Left ventricle myocardium inferior (tissue), 1 donor: ENCODE data around the gene CPO. TPM values are rescaled to one million over a fixed set of nuclear protein-coding genes. Genes with fewer than 3 reads are reported as not detected.

Source experiments
- DNase-seq: peaks from one replicate; pipeline ENCODE4 v3.0.0-alpha.2; 2020
- H3K27ac ChIP-seq: fragments of 200-600 bp; replicated peaks from 2 replicates; pipeline ENCODE4 v1.8.0; 2021
- H3K27me3 ChIP-seq: fragments of 200-600 bp; 2 replicates; pipeline ENCODE4 v1.8.0; 2021; ENCODE audit warnings: low read depth
- H3K36me3 ChIP-seq: fragments of 200-600 bp; 2 replicates; pipeline ENCODE4 v1.8.0; 2021
- H3K4me1 ChIP-seq: fragments of 200-600 bp; 2 replicates; pipeline ENCODE4 v1.8.0; 2021
- H3K4me3 ChIP-seq: fragments of 200-600 bp; 2 replicates; pipeline ENCODE4 v1.8.0; 2021; ENCODE audit warnings: mild to moderate bottlenecking, moderate library complexity
- H3K9me3 ChIP-seq: fragments of 200-600 bp; replicated peaks from 2 replicates; pipeline ENCODE4 v1.8.0; 2021
- CTCF ChIP-seq: fragments of 200-600 bp; IDR thresholded peaks from 2 replicates; pipeline ENCODE4 v1.8.0; 2021; ENCODE audit warnings: antibody characterized with exemption, mild to moderate bottlenecking, borderline replicate concordance
- intact Hi-C: fragments of 100-400 bp; cut with micrococcal nuclease; formaldehyde crosslinking; loops from one replicate; pipeline ENCODE4 v1.11.0; 2022
- total RNA-seq: library from RNA; stranded (reverse); fragmentation: NEBNext Ultra II Directional; extraction: Animal tissue kit (Norgen Biotek cat#: 25700); gene quantifications from one replicate; pipeline ENCODE4 v1.2.1, GENCODE V29; 2021
- donor health status: DM: no; HTN: yes; CAD: no; lungs with severe emphysema.

Gene CPO
- total RNA-seq, 1 donor from 2014 or later, result 0.25 TPM

DNA sequence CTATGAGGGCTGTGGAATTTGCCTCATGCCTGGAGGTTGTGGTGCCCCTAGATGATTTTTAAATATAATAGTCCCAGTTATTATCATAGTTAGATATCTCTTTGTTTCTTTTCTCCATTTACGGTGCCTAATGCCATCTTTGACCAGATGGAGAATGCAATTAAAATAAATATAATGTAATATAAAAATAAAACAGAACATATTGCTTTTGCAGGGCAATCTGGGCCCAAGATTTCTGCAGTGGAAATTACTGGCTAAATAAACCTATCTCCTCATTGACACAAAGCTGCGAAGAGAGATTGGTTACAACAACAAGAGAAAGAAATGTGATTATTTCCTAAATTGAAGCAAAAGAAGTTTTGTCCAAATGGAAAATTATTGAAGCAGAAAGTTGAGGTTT lies 51.8 kb downstream of the CPO start:
- no peaks in the 10 kb centered on the region for H3K36me3 ChIP-seq
- no peak overlapping the region for H3K4me3 ChIP-seq
- H3K9me3 ChIP-seq, result no peaks in the 10 kb centered on the region
- intact Hi-C loops, result no loop called here
- peaks cover 5% of the 10 kb centered on the region for H3K4me1 ChIP-seq
- no peak for TF ChIP-seq CTCF
- H3K27me3 ChIP-seq, result no peaks in the 10 kb centered on the region
- no peak overlapping the region for H3K27ac ChIP-seq
- no peak for DNase-seq

GRCh38 chr2:206993396-206993911 lies 54.1 kb downstream of the CPO start:
- intact Hi-C loops, result no loop called here

GRCh38 chr2:206993964-206994363 lies 54.6 kb downstream of the CPO start:
- Histone ChIP-seq H3K4me3 (no peak overlapping the region), H3K9me3 (peaks cover 14% of the 10 kb centered on the region), H3K4me1 (peaks cover 5% of the 10 kb centered on the region), H3K27ac (no peak overlapping the region), H3K36me3 (no peaks in the 10 kb centered on the region), H3K27me3 (no peaks in the 10 kb centered on the region)
- no peak for TF ChIP-seq CTCF
- intact Hi-C loops, result no loop called here
- DNase-seq, result no peak

More at GRCh38 chr2:206993396-206993911, 54.1 kb downstream of the CPO start:
- Histone ChIP-seq H3K27me3 (no peaks in the 10 kb centered on the region), H3K4me3 (no peak overlapping the region), H3K4me1 (peaks cover 5% of the 10 kb centered on the region), H3K36me3 (no peaks in the 10 kb centered on the region), H3K9me3 (peaks cover 14% of the 10 kb centered on the region), H3K27ac (no peak overlapping the region)
- DNase-seq, result no peak
- TF ChIP-seq CTCF, result no peak

DNA sequence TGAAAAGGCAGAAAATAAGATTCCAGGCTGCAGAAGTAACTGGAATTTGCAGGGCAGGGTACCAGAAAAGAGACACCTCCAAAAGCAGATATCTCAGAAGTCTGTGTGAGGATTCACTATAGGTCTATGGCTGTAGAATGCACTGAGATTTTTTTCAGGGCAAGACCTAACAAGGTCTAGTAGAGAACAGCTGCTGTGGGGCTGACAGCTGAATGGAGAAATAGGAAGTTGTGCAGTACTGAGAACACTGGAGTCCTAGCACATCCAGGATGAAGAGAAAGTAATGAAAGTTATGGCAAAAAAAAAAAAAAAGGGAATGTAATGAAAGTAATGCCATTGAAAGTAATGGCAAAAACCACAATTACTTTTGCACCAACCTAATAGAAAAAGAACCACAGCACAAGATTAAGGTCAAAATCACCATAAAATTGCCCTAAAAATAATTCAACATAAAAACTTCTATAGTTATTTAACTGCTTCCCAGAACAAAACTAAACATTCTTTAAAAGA lies 57.3 kb downstream of the CPO start:
- DNase-seq, result no peak
- no peaks in the 10 kb centered on the region for H3K4me1 ChIP-seq
- no peaks in the 10 kb centered on the region for H3K36me3 ChIP-seq
- H3K4me3 ChIP-seq, result no peak overlapping the region
- no peaks in the 10 kb centered on the region for H3K27me3 ChIP-seq
- peaks cover 24% of the 10 kb centered on the region for H3K9me3 ChIP-seq
- no peak for TF ChIP-seq CTCF
- intact Hi-C loops, result no loop called here
- H3K27ac ChIP-seq, result no peak overlapping the region

DNA sequence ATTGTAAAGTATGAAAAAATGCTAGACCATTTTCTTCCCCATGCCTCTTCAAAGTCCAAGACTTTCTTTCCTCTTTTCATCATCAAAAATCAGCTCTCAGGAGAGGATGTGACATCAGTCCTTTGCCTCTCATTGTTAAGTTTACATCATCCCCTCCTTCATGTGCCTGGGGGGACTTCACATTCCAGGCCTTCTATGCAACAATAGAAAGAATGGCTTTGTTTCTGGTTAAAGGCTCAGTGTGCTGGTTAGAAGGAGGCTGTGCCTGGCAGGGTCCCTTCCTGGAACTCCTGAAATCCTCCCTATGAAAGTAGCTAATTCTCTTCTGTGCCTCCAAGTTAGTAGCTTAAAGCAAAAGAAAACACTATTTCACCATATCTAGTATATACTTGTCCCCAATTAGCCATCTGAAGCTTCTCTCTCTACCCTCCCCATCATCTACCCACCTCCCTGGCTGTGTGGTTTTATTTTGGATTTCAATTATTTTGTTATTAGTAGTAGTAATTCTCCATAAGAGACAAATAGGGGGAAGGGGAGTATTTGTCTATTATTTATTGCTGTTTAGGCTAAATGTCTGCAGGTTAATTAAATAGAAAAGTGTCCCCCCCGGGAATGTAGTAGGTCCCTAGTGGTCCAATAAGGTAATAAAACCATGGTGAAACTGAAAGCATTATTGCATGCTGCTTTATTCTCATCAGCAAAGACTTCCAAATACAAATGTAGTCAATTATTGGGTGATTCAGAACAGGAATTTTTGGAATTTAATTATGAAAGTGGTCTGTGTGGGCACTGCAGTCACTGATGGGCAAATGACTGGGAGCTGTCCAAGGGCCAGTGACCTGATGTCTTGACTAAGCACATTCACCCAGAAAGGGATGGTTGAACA lies 69.0 kb downstream of the CPO start:
- no peak overlapping the region for H3K4me3 ChIP-seq
- no peak for DNase-seq
- no peak overlapping the region for H3K27ac ChIP-seq
- no peaks in the 10 kb centered on the region for H3K36me3 ChIP-seq
- H3K9me3 ChIP-seq, result no peaks in the 10 kb centered on the region
- peak; percentile 24 for TF ChIP-seq CTCF
- no peaks in the 10 kb centered on the region for H3K4me1 ChIP-seq
- intact Hi-C loops, result no loop called here
- no peaks in the 10 kb centered on the region for H3K27me3 ChIP-seq
